Heart left ventricle (tissue), 16 donors: ENCODE results near the gene CDC27. TPM values are rescaled to one million over a fixed set of nuclear protein-coding genes. Genes with fewer than 3 reads are reported as not detected.

ENCODE experiments used
- ATAC-seq, 4 donors: fragments of 200-7000 bp; cut with Tn5 transposase; one replicate each; pipeline ENCODE4 v1.9.1; 2020 to 2022; ENCODE audit warnings: moderate library complexity in 4 of 4, mild to moderate bottlenecking in 3 of 4, moderate number of reproducible peaks in 1 of 4
- DNase-seq, 5 donors: peaks; one replicate each; pipeline ENCODE4 v3.0.0-alpha.2; 2020
- H3K27ac ChIP-seq, 12 donors: fragments of 200-600 bp; sonication (generic) in 4 of 12; one replicate each; pipeline versions ENCODE4 v1.5.0 to v1.8.0; 2016 to 2022; ENCODE audit warnings: mild to moderate bottlenecking in 2 of 12
- H3K27me3 ChIP-seq, 9 donors: fragments of 200-600 bp; sonication (generic) in 2 of 9; one replicate each; pipeline versions ENCODE4 v1.5.1 to v1.8.0; 2016 to 2022; ENCODE audit warnings: mild to moderate bottlenecking in 3 of 9
- H3K36me3 ChIP-seq, 9 donors: fragments of 200-600 bp; sonication (generic) in 2 of 9; one replicate each; pipeline versions ENCODE4 v1.5.0 to v1.8.0; 2018 to 2022; ENCODE audit warnings: mild to moderate bottlenecking in 2 of 9
- H3K4me1 ChIP-seq, 12 donors: fragments of 200-600 bp; sonication (generic) in 4 of 12; one replicate each; pipeline versions ENCODE4 v1.5.0 to v1.8.0; 2016 to 2022; ENCODE audit warnings: mild to moderate bottlenecking in 3 of 12
- H3K4me3 ChIP-seq, 12 donors: fragments of 200-600 bp; sonication (generic) in 4 of 12; one replicate each; pipeline versions ENCODE4 v1.5.0 to v1.8.0; 2017 to 2022; ENCODE audit warnings: mild to moderate bottlenecking in 9 of 12, moderate library complexity in 4 of 12
- H3K9me3 ChIP-seq, 12 donors: fragments of 200-600 bp; sonication (generic) in 4 of 12; one replicate each; pipeline versions ENCODE4 v1.5.0 to v1.8.0; 2016 to 2022; ENCODE audit warnings: mild to moderate bottlenecking in 1 of 12
- POLR2A ChIP-seq, 2 donors: fragments of 450-650 bp; IDR thresholded peaks; one replicate each; pipeline ENCODE4 v1.6.1; 2017; ENCODE audit warnings: antibody characterized with exemption in 2 of 2, mild to moderate bottlenecking in 2 of 2, moderate library complexity in 2 of 2
- WGBS, 4 donors: extraction: QIAGEN DNeasy Blood & Tissue Kit in 2 of 4; methylation state at CpG; one replicate each; pipeline versions ENCODE4 v1.1.5 to v1.1.7; 2013 to 2018; 5-methylcytosine and 5-hydroxymethylcytosine counted together
- intact Hi-C, 10 donors: fragments of 100-400 bp; cut with DNase I; formaldehyde crosslinking; loops; one replicate each; pipeline versions ENCODE4 v1.11.1 to v1.14.2; 2022
- polyA plus RNA-seq, 2 donors: library from polyadenylated mRNA; stranded (reverse); fragments of 200-250 nt; gene quantifications; one replicate each; pipeline ENCODE4 v1.2.3, GENCODE V29; 2013
- total RNA-seq, 9 donors: library from RNA; depleted of rRNA in 2 of 9; stranded (reverse); fragments of >200 nt in 2 of 9; fragmentation: NEBNext Ultra II Directional in 3 of 9; extraction: Animal tissue kit (Norgen Biotek cat#: 25700) in 3 of 9; gene quantifications; one replicate each; pipeline versions ENCODE4 v1.1.0 to v1.2.4, GENCODE V29; 2016 to 2023
- TF ChIP-seq, protein P1 (sequence below), 12 donors: fragments of 200-600 bp; sonication (generic) in 4 of 12; IDR thresholded peaks; one replicate each; pipeline versions ENCODE4 v1.5.0 to v1.8.0; 2018 to 2022; ENCODE audit warnings: antibody characterized with exemption in 12 of 12, mild to moderate bottlenecking in 5 of 12
- donor health status: ischemic (EF 13 %, LVEDD 7.1; RV severe dilation, severe dysfunction).
- donor health status: healthy with polysubstance abuse.
- donor health status: DM: no; HTN: yes; CAD: no.
- donor health status: DM: no; HTN: no; CAD: no.
- donor health status: ischemic (EF 25% LVEDD 6.9; RV normal size, moderate dysfunction).
- donor health status: ischemic (EF 25% LVEDD 5.7; RV mildly dilated, moderate dysfunction).
- donor health status: healthy.
- donor health status: DM: yes; HTN: yes; CAD: no.
- donor health status: ischemic (EF 35%, LVEDD 5.7; RV mildly dilated, moderate dysfunction).
- donor health status: nonischemic (EF 11% LVEDD 7.7; RV severe dilation, severe dysfunction).
- donor health status: DM: yes; HTN: yes; CAD: no.
- donor health status: PGD.
- donor health status: ischemic (EF 29% LVEDD 5.4; RV normal size, mild dysfunction).
- donor health status: nonischemic (EF 23%, LVEDD 6.1; RV moderate dilation, normal function).

CDC27 gene
- total and polyA plus RNA-seq, 11 donors: 10.4 to 110 (median 78.0) TPM

DNA sequence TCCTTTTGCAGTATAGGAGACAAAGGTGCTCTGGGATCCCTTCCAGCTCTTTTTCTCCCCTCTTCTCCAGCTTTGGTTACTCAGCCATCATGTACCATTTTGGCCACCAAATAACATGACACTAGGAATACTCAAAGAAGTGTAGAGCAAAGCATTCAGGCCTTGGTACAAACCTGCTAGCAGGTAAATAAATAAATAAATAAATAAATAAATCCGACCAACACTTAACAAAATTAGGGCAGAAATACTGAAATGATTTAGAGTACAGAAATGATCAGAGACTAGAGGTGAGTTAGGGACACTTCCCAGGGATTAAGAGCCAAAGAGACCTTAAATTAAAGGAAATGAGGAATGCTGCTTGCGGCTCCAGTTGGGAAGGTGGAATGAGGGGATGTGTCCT is 46.8 kb upstream of the CDC27 start:
- intact Hi-C loops: loop anchor here in 2 of 10 donors (10.0 kb wide), 1 partner anchor 379 kb away; no protein-coding TSS in a partner anchor
- peaks cover 4 to 22% (median 16%) of the 10 kb centered on the region in 12 donors for H3K4me1 ChIP-seq
- H3K4me3 ChIP-seq: no peak overlapping the region
- no peak for TF ChIP-seq POLR2A (IDR thresholded peaks at IDR 0.05)
- TF ChIP-seq, protein P1, sequence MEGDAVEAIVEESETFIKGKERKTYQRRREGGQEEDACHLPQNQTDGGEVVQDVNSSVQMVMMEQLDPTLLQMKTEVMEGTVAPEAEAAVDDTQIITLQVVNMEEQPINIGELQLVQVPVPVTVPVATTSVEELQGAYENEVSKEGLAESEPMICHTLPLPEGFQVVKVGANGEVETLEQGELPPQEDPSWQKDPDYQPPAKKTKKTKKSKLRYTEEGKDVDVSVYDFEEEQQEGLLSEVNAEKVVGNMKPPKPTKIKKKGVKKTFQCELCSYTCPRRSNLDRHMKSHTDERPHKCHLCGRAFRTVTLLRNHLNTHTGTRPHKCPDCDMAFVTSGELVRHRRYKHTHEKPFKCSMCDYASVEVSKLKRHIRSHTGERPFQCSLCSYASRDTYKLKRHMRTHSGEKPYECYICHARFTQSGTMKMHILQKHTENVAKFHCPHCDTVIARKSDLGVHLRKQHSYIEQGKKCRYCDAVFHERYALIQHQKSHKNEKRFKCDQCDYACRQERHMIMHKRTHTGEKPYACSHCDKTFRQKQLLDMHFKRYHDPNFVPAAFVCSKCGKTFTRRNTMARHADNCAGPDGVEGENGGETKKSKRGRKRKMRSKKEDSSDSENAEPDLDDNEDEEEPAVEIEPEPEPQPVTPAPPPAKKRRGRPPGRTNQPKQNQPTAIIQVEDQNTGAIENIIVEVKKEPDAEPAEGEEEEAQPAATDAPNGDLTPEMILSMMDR (IDR thresholded peaks at IDR 0.05): no peak
- no peak for ATAC-seq
- no peak overlapping the region for H3K27ac ChIP-seq
- H3K9me3 ChIP-seq: peaks cover 0 to 4% (median 0%) of the 10 kb centered on the region in 12 donors
- no peak for DNase-seq
- WGBS, 4 donors: 93 to 97% (median 96%) methylated on average over 2 of the region's 2 CpGs
- no peaks in the 10 kb centered on the region for H3K27me3 ChIP-seq
- H3K36me3 ChIP-seq: no peaks in the 10 kb centered on the region

DNA sequence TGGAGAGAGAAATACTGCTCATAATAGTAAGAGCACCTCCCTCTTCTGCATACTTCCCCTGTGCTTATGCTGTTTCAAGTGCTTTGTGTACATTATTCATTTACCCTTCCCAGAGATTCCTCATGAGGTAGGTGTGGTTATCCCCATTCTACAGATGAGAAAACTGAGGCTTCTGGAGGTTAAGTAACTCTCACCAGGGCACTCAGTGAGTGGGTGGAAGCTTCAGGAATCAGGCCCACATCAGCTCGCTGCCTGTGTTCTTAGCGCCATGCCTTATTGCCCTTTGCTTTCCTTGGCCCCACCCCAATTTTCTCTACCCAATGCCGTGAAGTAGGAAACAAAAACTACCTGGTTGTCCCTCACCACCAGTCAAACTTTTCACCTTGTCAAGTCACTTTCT is 46.4 kb upstream of the CDC27 start:
- ATAC-seq (no peak), DNase-seq (no peak)
- Histone ChIP-seq H3K4me3 (no peak overlapping the region), H3K27me3 (no peaks in the 10 kb centered on the region), H3K27ac (no peak overlapping the region), H3K36me3 (no peaks in the 10 kb centered on the region), H3K9me3 (peaks cover 0 to 4% (median 0%) of the 10 kb centered on the region in 12 donors), H3K4me1 (peaks cover 4 to 20% (median 13%) of the 10 kb centered on the region in 12 donors)
- 94 to 96% (median 95%) methylated on average over 3 of the region's 3 CpGs for WGBS, 4 donors
- intact Hi-C loops: loop anchor here in 2 of 10 donors (10.0 kb wide), 1 partner anchor 379 kb away; no protein-coding TSS in a partner anchor
- TF ChIP-seq POLR2A (IDR thresholded peaks at IDR 0.05): no peak
- TF ChIP-seq, protein P1 (IDR thresholded peaks at IDR 0.05): no peak

DNA sequence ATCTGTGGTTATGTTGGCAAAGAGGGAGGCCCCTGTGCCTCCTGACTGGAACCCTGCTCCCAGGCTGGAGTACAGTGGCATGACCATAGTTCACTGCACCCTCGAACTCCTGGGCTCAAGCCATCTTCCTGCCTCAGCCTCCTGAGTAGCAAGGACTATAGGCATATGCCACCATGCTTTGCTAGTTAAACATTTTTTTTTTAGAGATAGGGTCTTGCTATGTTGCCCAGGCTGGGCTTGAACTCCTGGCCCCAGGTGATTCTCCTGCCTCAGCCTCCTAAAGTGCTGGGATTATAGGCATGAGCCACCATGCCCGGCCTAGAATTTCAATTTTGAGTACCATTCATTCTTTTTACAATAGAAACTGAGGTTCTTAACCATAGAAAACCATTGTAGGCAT is 43.4 kb upstream of the CDC27 start:
- ATAC-seq (no peak), DNase-seq (no peak)
- Histone ChIP-seq H3K27ac (no peak overlapping the region), H3K4me1 (peaks cover 0 to 18% (median 5%) of the 10 kb centered on the region in 12 donors), H3K4me3 (no peak overlapping the region), H3K27me3 (no peaks in the 10 kb centered on the region), H3K36me3 (no peaks in the 10 kb centered on the region), H3K9me3 (peaks cover 0 to 4% (median 0%) of the 10 kb centered on the region in 12 donors)
- TF ChIP-seq, protein P1 (IDR thresholded peaks at IDR 0.05): no peak
- no peak for TF ChIP-seq POLR2A (IDR thresholded peaks at IDR 0.05)
- intact Hi-C loops: loop anchor here in 4 of 10 donors (5.0 to 10.0 kb wide), 3 partner anchors 35 to 382 kb away; no protein-coding TSS in a partner anchor
- 89 to 100% (median 96%) methylated on average over 2 of the region's 2 CpGs for WGBS, 4 donors

DNA sequence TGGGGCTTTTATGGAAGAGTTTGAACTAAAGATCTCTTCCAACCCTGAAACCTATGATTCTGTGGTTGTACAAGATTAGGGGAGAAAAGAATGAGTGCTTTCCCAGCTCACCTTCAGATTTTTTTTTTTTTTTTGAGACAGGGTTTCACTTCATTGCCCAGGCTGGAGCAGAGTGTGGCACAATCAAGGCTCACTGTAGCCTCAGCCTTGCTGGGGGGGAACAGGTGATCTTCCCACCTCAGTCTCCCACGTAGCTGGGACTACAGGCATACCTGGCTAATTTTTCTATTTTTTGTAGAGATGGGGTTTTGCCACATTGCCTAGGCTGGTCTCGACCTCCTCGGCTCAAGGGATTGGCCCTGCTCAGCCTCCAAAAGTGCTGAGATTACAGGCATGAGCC is 42.8 kb upstream of the CDC27 start:
- Histone ChIP-seq H3K27me3 (no peaks in the 10 kb centered on the region), H3K4me3 (no peak overlapping the region), H3K9me3 (no peaks in the 10 kb centered on the region), H3K36me3 (no peaks in the 10 kb centered on the region), H3K4me1 (peaks cover 0 to 18% (median 5%) of the 10 kb centered on the region in 12 donors), H3K27ac (no peak overlapping the region)
- no peak for DNase-seq
- intact Hi-C loops: loop anchor here in 8 of 10 donors (1.0 to 10.0 kb wide), 7 partner anchors 35 to 383 kb away; no protein-coding TSS in a partner anchor
- ATAC-seq: no peak
- 90 to 99% (median 98%) methylated on average over 3 of the region's 3 CpGs for WGBS, 4 donors
- TF ChIP-seq, protein P1 (IDR thresholded peaks at IDR 0.05): no peak
- TF ChIP-seq POLR2A (IDR thresholded peaks at IDR 0.05): no peak
